Stomach (tissue), 4 donors: Measurements from ENCODE around the gene FOLR3.

Experiments used
- CTCF ChIP-seq, 7 experiments: fragments of 450-650 bp in 4 of 7; fragments of 200-600 bp in 3 of 7; sonication (generic) in 3 of 7; IDR thresholded peaks; one replicate each; pipeline ENCODE4 v1.5.1; 2016 to 2019; ENCODE audit warnings: antibody characterized with exemption in 7 of 7, control low read depth in 2 of 7, mild to moderate bottlenecking in 1 of 7
- POLR2A ChIP-seq, 4 donors: fragments of 450-650 bp; IDR thresholded peaks; one replicate each; pipeline ENCODE4 v1.6.1; 2016; ENCODE audit warnings: antibody characterized with exemption in 4 of 4, control low read depth in 2 of 4, mild to moderate bottlenecking in 1 of 4, moderate library complexity in 1 of 4
- POLR2AphosphoS5 ChIP-seq, 3 donors: sonication (generic); formaldehyde crosslinking; IDR thresholded peaks; one replicate each; pipeline ENCODE4 v1.6.1; 2016; ENCODE audit warnings: antibody characterized with exemption in 3 of 3

DNA sequence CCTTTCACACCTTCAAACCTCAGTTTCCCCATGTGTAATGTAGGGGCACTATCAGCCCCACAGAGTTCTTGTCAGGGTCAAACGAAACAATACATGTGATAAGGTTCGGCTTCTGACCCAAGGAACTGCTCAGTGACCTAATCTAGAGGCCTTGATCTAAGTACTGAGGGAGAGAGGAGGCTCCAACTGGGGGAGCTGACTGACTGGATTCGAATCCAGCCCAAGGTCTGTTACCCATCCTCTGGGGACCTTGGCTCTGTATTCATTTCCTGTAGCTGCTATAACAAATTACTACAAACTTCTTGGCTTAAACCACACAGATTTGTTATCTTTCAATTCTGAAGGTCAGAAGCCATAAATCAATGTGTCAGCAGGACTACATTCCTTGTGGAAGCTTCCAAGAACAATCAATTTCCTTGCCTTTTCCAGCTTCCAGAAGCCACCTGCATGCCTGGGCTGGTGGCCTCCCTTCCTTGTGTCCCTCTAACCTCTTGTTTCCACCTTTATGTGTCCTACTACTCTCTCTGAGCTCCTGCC lies 12.3 kb upstream of the FOLR3 start:
- TF ChIP-seq CTCF (IDR thresholded peaks at IDR 0.05) (no peak), POLR2A (IDR thresholded peaks at IDR 0.05) (no peak), POLR2AphosphoS5 (IDR thresholded peaks at IDR 0.05) (no peak)
